ENCODE results near the gene KANSL1.

DNA sequence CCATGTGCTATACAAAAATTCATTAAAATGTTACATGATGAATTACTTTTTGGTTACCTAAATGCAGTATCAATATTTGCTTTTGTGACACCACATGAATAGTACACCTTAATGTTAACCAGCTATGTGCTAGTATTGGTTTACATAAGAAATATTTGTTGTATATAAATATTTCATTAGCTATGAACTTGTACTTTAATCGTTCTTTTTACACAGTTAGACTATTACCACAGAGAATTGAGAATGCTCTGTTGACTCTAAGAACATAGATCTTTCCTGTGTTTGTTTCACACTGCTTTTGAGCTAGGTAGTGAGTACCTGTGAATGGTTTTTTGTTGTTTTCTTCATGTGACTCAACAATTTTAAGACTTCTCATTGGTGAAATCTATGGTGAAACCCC is 93.4 kb downstream of the KANSL1 start:
- no peak for TF ChIP-seq EP300 (IDR thresholded peaks at IDR 0.05)
- TF ChIP-seq POLR2A (IDR thresholded peaks at IDR 0.05): no peak
